GM21423 (cell line): Measurements from ENCODE around the gene GOLGA6C.
"Not testable (repeated sequence)": the region's sequence is repeated elsewhere in the genome, so short reads cannot be mapped to it uniquely, and the experiment has no call there.

Experiments used
- ATAC-seq: cut with Tn5 transposase; IDR thresholded peaks from one replicate; pipeline ENCODE4 v1.9.1; 2021; ENCODE audit warnings: mild to moderate bottlenecking, moderate library complexity; ENCODE audit not compliant: unreplicated experiment

The GOLGA6C gene

GRCh38 chr15:75252285-75252684 lies 5.8 kb upstream of the GOLGA6C start:
- not testable (repeated sequence) for ATAC-seq

DNA sequence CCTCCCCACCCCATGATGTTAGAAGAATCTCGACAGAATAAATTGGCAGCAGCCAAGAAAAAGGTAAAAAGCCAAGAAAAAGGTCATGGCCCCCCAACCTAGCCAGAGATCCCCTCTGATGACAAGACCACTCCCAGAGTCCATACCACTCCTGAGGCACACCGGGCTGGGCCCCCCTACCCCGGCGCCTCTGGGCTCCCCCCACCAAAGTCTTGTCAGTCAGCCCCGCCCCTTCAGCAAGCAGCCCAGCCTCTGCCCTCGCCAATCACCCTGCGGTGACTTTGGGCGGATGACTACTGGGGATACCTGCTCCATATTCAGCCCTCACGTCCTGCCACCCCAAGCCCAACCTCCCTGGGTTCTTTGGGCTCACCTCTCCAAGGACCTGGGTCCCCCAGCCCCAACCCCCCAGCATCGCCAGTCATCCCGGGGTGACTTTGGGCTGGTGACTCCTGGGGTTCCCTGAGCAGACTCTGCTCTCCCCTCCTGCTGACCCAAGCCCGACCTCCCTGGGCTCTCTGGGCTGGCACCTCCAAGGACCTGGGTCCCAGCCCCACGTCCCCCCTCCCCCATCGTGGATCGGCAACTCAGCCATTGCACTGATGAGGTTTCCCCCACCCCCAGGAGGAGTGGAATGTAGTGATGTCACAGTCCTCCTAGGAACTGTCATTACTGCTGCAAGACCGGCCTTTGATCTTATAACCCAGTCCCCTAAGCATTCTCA lies 648 bp downstream of the GOLGA6C start:
- ATAC-seq = not testable (repeated sequence)

- ATAC-seq = not testable (repeated sequence)
These were observed 1.7 kb downstream of the GOLGA6C start for GRCh38 chr15:75259873-75260272.

DNA sequence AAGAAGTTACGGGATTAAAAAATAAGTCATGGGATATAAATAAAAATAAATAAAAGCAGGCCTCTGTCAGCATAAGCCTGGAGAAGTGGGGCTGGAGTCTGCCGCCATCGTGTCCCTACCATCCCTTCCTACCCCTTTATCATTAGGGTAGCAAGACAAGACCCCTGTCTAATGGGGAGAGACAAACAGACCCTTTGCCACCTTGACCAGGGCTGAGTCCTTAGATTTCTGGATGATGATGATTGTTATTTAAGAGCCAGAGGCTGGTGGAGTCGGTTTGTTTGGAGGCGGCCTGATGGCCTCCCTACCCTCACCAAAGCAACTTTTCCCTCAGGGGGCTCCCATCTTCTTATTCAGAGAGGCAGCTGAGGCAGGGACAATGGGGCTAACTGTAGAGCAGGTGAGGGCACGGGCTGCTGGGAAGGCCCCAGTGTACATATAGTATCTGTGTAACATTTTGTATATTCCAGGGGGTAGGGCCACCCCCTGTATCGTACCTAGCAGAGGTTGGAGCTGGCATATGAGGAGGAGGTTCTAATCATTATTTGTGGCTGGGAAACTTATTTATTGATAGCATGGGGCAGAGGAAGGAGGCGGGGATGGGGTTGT lies 15.7 kb downstream of the GOLGA6C start:
- ATAC-seq = not testable (repeated sequence)

GRCh38 chr15:75274509-75275107 lies 16.5 kb downstream of the GOLGA6C start:
- peak; percentile 78 for ATAC-seq

DNA sequence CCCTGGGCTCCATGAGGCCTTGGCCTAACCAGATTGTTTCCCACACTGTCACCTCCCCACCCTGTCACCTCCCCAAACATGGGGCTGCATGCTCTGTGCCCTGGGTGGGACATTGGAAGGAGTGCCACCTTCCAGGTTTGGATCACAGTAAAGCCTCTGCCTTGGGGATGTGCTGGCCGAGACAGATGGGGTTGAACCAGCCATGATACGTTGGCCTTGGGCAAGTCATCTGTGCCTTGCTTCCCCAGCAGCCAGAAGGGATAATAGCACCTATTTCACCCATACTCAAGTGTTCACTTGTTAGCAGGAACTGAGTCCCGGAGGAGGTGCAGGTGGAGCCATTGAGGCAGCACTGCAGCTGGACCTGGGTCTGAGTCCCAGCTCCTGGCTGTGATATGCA lies 17.5 kb downstream of the GOLGA6C start:
- ATAC-seq = not testable (repeated sequence)

GRCh38 chr15:75278497-75278896 lies 20.4 kb downstream of the GOLGA6C start:
- ATAC-seq = not testable (repeated sequence)

- ATAC-seq = not testable (repeated sequence)
These were observed 24.4 kb downstream of the GOLGA6C start, which contains the start of gene GOLGA6D for GRCh38 chr15:75282572-75282971. TSS of gene GOLGA6D (plus strand) at chr15:75282835. CDS start at chr15:75282876, 41 bp downstream.

DNA sequence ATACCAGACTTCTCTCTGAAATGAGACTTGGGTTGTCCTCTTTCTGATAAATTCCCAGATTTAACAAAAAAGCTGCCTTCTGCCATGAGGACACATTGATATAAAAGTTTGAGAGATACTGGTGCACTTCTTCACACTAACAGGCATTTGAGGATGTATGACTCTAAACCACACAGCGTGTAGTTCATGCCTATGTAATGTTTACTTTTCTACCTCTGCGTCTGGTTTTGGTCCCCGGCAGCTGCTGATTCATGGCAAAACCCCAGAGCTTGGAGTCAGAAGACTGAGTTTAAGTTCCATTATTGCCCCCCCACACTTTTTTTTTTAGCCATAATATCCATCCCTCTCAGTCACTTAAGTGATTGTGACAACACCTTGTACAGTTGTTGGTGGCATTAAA lies 26.0 kb downstream of the GOLGA6C start:
- ATAC-seq = not testable (repeated sequence)

GRCh38 chr15:75293660-75294059 lies 35.5 kb downstream of the GOLGA6C start:
- not testable (repeated sequence) for ATAC-seq

GRCh38 chr15:75298541-75299310 lies 40.6 kb downstream of the GOLGA6C start:
- ATAC-seq = not testable (repeated sequence)

DNA sequence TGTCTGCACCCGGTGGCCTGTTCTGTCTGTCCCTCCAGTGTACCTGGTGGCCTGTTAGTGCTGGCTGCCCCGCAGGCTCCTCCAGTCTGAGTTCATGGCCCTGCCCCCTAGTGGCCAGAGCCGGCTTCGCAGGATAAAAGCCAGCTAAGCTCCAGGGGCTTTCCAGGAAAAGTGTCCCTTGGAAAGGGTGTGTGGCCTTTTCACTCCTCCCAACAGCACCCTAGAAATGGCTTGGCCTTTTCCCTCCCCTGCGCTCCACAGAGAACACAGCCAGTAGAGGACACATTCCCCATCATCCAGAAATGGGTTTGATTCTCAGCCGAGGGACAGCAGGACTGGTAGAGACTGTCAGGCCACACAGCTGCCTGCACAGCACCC lies 41.2 kb downstream of the GOLGA6C start:
- not testable (repeated sequence) for ATAC-seq

DNA sequence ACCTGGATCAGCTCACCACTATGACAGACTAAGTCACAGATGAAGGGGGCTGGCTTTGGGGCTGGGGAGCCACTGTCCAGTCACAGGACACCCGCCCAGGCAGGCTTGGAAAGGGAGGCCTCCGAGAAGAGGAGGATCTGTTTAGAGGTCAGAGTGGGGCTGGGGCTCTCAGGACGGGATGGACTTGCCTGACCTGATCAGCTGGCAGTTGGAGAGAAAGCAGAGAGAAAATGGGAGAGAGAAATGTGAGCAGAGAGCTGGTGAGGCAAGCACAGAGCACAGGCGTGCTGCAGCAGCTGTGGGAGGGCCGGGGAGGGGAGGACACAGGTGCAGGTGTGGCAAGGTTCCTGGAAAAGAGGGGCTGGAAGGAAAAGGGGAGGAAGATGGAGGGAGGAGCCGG lies 41.9 kb downstream of the GOLGA6C start:
- not testable (repeated sequence) for ATAC-seq

DNA sequence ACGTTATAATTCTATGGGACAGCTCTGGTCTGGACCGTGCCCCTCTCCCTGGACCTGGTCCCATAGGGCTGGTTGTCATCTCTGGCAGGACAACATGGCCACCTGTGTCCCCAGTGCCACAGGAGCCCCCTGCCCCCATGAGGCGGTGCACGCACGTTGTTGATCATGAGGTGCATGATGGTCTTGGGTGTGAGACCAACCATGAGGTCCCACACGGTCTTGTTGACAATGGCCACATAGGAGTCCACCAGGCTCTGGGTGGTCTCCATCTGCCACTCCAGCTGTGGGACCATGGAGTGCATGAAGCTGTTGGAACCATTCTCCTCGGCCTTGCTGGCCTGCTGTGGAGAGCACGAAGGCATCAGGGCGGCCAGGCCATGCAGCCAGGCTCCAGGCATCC lies 44.2 kb downstream of the GOLGA6C start:
- no peak for ATAC-seq

DNA sequence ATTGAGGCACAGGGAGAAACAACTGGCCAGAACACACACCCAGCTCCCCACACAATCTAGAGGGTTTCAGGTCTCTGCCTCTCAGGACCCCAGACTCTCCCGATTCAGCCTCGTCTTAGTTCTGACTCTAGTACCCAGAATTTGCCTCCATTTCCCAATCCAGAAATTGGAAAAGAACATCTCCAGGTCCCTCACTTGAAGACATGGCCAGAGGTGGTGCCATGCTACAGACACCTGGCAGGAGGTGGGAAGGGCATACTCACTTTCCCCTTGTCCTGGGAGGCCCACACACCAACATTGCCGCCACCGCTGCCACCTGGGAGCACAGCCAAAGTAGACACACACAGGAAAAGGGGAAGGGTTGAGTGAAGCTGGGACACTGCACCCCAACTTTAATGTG lies 44.6 kb downstream of the GOLGA6C start:
- not testable (repeated sequence) for ATAC-seq

DNA sequence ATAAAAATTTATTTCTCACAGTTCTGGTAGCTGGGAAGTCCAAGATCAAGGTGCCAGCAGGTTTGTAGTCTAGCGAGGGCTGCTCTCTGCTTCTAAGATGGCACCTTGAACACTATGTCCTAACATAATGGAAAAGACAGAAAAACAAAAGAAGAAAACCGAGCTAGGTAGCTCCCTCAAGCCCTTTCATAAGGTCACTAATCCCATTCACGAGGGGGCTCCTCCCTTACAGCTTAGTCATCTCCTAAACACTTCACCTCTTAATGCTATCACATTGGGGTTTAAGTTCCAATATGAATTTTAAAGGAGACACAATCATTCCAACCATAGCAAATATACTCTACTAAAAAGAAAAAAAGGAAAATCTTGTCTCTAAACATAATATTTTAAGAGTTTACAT lies 48.1 kb downstream of the GOLGA6C start:
- no peak for ATAC-seq

DNA sequence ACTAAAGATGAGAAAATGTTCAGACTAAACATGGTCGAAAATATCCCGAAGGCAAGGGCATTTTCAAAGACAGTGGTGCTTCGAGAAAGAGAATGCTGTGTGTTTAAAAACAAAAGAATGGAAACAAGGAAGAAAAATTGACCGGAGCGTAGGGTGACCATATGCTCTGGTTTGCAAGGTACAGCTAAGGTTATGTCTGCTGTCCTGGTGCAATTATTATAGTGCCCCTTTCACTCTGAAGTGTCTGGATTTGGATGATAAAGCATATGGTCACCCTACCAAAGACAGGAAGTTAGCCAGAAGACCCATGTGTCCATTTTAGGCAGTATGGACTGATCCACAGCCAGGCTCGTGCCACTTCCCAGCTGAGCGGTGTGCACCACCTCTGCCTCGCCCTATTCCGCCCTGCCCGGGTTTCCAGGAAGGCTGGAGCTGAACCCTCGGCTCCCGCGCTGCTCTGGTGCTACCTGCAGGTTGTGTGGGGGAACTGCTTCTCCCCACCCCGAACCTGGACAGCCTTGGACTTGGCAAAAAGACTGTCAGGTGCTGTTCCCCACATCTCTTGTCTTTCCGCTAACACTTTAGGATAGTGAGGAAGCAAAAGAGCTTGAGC lies 49.8 kb downstream of the GOLGA6C start:
- ATAC-seq = no peak

DNA sequence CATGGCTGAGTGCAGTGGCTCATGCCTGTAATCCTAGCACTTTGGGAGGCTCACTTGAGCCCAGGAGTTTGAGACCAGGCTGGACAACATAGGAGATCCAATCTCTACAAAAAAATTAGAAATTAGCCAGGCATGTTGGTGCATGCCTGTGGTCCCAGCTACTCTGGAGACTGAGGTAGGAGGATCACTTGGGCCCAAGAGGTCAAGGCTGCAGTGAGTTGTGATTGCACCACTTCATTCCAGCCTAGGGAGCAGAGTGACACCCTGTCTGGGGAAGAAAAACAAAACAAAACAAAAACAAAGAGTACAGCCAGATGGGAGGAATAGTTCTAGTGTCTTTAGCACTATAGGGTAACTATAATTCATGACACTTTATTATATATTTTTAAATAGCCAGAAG lies 51.6 kb downstream of the GOLGA6C start:
- ATAC-seq = no peak

- not testable (repeated sequence) for ATAC-seq
These were observed 54.4 kb downstream of the GOLGA6C start for GRCh38 chr15:75312548-75312947.

GRCh38 chr15:75313116-75313845 lies 55.1 kb downstream of the GOLGA6C start:
- no peak for ATAC-seq
